CD4-positive, alpha-beta T cell treated with Interleukin-4 for 1 hour (primary cell): ENCODE data around the gene PCDH15.
"Not testable (repeated sequence)": the region's sequence is repeated elsewhere in the genome, so short reads cannot be mapped to it uniquely, and the experiment has no call there.

ENCODE experiments used
- DNase-seq, 2 donors: peaks; one replicate each; pipeline ENCODE4 v3.0.0-alpha.2; 2020 to 2022

Gene PCDH15

GRCh38 chr10:54531296-54531695 lies 269.7 kb downstream of the PCDH15 start:
- DNase-seq: no peak

DNA sequence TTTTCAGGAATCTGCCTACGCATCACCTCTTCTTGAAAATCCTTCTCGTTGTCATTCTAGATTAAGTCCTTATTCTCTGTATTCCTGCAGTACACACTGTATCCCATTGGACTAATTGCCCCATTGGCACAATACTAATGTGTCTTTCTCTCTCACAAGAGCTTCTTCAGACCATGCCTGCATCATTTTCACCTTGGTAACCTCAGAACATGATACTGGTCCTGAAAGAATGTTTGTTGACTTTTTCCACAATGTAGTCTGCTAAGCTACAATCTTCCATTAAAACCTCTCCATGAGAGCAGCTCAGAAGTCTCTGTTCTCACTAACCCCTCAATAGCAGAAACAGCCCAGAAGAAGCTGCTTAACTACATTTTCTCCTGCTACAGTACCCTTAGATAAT lies 270.7 kb downstream of the PCDH15 start:
- no peak for DNase-seq

DNA sequence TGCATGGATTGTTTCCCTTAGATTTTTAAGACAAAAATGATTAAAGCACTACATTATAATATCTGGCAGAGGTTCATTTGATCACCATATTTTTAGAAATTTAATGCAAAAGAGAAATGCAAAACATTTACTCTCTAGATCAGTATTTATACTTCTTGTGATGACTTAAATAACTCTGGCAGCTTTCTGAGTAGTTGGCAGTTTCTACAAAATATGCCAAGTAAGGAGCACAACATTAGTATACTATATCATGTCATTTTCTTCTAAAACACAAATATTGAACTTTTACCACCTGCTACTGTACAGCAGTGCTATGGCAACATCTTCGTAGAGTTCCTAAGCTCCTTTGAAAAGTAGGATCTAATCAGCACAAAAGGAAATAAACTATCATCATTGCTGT lies 275.2 kb downstream of the PCDH15 start:
- no peak for DNase-seq

DNA sequence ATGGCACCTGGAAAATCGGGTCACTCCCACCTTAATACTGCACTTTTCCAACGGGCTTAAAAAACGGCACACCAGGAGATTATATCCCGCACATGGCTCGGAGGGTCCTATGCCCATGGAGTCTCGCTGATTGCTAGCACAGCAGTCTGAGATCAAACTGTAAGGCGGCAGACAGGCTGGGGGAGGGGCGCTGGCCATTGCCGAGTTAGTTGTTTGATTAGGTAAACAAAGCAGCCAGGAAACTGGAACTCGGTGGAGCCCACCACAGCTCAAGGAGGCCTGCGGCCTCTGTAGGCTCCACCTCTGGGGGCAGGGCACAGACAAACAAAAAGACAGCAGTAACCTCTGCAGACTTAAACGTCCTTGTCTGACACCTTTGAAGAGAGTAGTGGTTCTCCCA lies 285.8 kb downstream of the PCDH15 start:
- DNase-seq: not testable (repeated sequence)

DNA sequence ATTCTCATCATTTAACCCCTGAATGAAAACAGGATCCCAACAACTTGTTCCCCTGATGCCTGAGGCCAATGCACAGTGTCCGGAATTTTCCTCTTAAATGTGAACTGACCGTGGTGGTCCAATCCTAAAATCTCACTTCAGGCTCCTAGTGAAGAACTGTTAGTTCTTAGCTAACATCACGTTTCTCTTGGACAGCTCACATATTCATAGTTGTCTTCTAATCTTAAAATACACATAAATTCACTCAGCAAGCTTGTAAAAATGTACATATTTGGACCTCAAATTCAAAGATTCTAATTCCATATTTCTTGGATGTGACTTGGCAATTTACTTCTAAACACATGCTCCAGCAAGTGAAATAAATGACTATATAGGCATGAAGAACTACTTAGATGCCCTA lies 297.2 kb downstream of the PCDH15 start:
- DNase-seq: no peak

GRCh38 chr10:54501929-54502328 lies 299.1 kb downstream of the PCDH15 start:
- no peak for DNase-seq

- no peak for DNase-seq
Observed at GRCh38 chr10:54496852-54497251, 304.2 kb downstream of the PCDH15 start.

DNA sequence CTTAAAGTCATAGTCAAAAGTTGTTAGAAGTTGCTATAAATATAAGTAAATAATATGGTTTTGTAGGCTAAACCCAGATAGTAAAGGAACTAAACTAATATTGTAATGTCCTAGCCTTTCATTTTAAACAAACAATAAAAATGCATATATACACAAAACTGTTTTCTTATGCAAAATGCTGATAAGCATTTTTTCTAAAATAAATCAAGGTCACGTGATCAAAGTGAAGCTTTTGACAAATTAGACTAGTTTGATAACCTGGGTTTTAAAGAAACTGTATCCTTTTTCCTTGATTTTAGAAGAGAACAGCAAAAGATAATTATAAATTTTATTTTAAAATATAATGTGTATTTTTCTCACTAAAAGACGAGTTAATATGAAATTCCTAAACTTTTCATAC lies 313.3 kb downstream of the PCDH15 start:
- no peak for DNase-seq

GRCh38 chr10:54485971-54486370 lies 315.1 kb downstream of the PCDH15 start:
- no peak for DNase-seq

GRCh38 chr10:54484186-54484585 lies 316.8 kb downstream of the PCDH15 start:
- DNase-seq: no peak

- no peak for DNase-seq
Observed at GRCh38 chr10:54478601-54479000, 322.4 kb downstream of the PCDH15 start.

GRCh38 chr10:54477738-54478137 lies 323.3 kb downstream of the PCDH15 start:
- DNase-seq: no peak

GRCh38 chr10:54470324-54470631 lies 330.8 kb downstream of the PCDH15 start:
- DNase-seq: no peak

DNA sequence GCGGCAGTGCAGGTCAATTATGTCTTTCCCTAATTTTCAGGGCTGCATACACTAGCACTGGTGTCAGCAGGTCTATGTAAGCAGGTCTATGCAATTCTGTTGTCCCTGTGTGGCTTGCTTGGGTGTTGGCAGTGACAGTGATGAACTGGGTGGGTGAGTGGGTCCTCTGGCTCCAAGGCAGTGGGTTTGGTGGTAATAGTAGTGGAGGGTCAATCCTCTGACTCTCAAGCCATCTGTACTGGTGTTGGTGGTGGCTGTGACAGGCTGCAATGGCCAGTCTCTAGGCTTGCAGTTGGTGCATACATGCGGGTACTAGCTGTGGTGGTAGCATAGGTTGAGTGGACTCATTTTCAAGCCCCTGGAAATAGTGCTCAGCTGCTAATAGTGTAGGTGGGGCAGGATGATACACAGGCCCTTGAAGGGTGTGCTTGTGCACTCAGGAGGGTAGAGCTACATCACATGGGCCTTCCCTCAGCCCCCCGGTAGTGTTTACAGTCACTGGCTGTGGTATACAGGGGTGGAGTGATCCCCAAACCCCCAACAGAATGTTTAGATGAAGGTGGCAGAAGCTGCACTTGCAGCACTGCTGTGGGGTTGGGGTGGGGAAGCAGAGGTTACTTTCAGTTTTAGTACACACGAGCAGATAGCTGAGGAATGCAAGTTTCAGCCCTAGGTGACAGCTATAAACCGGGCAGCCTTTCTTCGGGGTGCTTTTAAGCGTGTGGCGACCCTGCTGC lies 331.3 kb downstream of the PCDH15 start:
- no peak for DNase-seq

DNA sequence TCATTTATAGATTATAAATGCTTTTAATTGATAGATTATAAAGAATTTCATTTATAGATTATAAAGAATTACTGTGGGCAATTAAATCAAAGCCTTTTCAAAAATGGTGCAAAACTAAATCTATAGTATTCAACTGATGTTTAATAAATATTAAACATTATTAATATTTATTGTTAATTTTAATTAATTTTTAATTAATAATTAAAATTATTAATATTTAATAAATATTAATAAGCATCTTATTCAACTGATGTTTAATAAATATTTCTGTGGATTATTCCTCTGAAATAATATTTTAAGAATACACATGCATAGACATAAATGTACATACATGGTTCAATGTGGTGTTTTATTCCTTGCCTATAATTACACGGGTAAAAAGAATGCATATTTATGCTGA lies 346.8 kb downstream of the PCDH15 start:
- no peak for DNase-seq

DNA sequence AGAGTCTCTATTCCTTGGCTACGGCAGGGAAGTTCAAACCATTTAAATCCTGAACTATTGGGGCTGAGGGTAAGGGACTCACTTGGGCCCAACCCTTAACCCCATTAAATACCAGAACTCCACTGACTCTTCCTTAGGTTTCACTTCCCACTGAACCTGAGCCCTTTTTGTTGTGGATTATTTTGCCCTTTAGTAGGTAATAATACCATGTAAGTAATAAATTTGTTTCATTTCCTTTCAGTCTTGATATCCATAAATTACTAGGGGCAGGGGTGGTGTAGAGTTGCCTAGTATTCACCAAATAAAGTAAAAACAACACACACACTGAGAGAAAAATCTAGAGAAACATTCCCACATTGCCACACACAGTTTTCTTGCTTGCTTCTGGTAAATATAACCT lies 352.0 kb downstream of the PCDH15 start:
- no peak for DNase-seq

GRCh38 chr10:54444170-54444569 lies 356.9 kb downstream of the PCDH15 start:
- DNase-seq: no peak

- no peak for DNase-seq
Observed at GRCh38 chr10:54441275-54441674, 359.8 kb downstream of the PCDH15 start.

DNA sequence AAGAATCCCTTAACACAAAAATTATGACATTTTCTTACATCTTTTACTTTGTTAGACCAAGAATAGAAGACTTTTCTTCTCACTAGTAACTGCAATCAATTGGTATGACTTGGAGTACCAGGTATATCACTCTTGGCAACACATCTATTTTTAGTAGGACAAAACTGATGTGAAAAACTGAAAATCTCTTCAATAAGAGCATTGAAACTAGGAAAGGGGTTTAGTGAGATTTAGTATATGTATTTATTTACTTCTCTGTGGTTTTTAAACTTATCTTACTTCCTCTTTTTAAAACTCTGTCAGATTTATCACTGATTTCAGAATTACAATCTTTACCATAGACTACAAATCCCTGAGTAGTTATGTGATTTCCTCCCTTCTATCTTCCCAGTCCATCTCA lies 366.2 kb downstream of the PCDH15 start:
- no peak for DNase-seq

GRCh38 chr10:54415483-54415882 lies 385.5 kb downstream of the PCDH15 start:
- no peak for DNase-seq

DNA sequence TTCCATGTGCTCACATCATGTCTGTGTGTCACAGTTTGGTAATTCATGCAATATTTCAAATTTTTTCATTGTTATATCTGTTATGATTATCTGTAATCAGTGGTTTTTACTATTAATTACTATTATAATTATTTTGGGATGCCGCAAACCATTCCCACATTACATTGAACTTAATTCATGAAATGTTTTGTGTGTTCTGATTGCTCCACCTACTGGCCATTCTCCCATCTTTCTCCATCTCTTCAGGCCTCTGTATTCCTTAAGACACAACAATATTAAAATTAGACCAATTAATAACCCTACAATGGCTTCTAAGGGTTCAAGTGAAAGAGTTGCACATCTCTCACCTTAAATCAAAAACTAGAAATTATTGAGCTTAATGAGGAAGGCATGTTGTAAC lies 398.5 kb downstream of the PCDH15 start:
- DNase-seq: no peak

- no peak for DNase-seq
Observed at GRCh38 chr10:54396031-54396430, 405.0 kb downstream of the PCDH15 start.

DNA sequence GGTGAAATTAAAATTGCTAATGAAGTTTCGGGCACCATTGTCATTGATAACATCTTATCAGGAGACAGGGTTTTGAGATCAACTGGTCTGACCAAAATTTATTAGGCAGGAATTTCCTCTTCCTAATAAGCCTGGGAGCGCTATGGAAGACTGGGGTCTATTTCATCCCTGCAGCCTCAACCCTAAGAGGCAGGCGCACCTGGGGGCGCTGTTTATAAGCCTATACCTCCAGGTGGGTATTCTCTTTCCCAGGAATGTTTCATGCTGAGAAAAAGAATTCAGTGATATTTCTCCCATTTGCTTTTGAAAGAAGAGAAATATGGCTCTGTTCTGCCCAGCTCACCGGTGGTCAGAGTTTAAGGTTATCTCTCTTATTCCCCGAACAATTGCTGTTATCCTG lies 406.4 kb downstream of the PCDH15 start:
- DNase-seq: not testable (repeated sequence)

DNA sequence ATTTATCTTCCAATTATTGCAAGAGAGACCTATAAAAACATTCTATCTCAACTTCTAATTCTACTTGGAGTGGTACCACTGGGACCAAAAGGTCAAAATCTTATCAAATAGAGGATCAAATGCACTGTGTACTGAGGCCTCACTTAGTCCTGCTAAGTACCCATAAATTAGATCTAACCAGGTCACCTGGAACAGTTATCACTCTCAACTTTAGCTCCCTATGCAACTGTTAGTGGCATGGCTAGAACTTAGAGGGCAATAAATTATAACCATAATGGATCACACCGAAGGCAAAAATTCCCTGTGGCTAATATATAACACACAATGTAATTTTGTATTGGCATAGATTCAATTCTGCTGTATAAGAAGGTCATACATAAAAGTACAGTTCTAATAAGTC lies 428.9 kb downstream of the PCDH15 start:
- DNase-seq: no peak

- DNase-seq: no peak
Observed at GRCh38 chr10:54368984-54369383, 432.0 kb downstream of the PCDH15 start.

GRCh38 chr10:54363390-54363789 lies 437.6 kb downstream of the PCDH15 start:
- DNase-seq: no peak
